ENCODE results near the gene DOLPP1. TPM values are rescaled to one million over a fixed set of nuclear protein-coding genes. Genes with fewer than 3 reads are reported as not detected.
A peak's percentile ranks its signal among the peaks of the same experiment; 100 is the strongest.
"Not testable (repeated sequence)": the region's sequence is repeated elsewhere in the genome, so short reads cannot be mapped to it uniquely, and the experiment has no call there.

The DOLPP1 gene
- total RNA-seq, 1 experiment from 2014 or later, result 13.4 TPM

DNA sequence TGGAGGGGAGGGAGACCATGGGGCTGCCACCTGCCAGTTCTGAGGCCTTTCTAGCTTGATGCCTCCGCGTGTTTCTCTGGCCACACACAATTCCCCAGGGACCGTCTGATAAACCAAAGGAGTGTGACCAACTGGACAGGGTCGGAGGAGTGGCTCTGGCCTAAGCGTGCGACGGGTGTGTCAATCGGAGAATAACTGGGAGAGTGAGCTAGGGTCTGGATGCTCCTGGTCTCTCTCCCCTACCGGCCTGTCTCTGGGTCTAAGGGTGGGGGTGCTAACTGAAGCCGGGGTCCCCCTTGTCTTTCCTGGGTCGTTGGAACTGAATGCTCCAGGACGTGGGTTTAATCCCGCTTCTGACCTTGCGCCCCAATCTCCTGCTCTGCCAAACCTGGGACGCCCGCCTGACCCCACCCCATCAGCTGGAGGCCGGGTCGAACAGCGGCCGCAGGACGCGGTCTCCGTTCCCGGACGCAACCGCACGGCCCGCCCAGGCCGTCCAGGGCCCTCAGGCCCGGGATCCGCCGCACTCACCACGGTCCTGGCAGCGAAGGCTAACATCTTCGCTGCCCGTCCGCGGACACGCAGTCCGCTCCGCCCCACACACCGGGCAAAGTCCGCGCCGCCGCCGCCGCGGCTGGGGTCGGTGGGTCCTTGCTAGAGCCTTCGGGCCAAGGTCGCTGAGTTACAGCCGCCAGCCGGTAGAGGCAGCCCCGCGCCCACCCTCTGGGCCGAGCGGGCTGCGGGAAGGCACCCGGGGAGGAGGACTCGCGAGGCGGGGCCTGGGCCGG, 29.2 kb downstream of the DOLPP1 start:
- no peak for DNase-seq (ENCODE audit: extremely low read depth, low read depth)

DNA sequence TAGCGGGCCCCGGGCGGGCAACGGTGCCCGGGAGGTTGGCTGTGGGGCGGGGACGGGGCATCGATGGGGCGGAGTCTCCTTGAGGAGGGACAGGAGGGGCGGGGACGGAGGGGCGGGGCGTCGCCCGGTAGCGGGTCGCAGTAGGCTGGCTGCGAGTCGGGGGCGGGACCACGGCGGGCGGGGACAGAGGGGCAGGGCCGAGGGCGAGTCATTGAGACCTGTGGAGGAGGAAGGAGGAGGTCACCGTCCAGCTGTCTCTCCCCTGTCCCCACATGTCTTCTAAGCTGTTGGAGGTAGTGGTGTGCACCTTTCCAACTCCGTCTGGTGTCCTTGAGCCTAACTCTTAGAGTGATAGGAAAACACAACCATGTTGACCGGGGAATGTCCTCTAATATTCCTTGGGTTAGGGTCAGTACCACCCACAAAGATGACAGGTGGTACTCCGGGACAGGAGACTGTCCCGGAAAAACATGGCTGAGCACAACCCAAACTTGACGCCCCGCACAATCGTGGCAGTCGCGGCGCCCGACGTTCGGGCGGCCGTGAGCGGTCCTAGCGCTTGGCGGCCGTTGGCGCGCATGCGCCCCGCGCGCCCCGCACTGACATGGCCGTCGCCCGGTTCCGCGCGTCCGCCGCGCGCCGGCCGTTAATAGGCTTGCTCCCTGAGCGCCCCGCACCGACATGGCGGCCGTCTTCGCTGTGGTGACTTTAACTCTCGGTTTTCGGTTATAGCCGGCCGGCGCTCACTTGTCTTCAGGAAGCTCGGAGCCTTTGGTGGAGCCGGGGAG, 30.0 kb downstream of the DOLPP1 start, which contains the start of the genes CRAT and PTPA:
CRAT (minus strand) TSS at position 54 of the 788 bp plus-strand sequence. CDS start 284 bp downstream, outside the sequence.
PTPA (plus strand) TSS at position 676 of the 788 bp plus-strand sequence. CDS start 186 bp downstream, outside the sequence.
- DNase-seq (ENCODE audit: extremely low read depth, low read depth), result peak; percentile 94

DNA sequence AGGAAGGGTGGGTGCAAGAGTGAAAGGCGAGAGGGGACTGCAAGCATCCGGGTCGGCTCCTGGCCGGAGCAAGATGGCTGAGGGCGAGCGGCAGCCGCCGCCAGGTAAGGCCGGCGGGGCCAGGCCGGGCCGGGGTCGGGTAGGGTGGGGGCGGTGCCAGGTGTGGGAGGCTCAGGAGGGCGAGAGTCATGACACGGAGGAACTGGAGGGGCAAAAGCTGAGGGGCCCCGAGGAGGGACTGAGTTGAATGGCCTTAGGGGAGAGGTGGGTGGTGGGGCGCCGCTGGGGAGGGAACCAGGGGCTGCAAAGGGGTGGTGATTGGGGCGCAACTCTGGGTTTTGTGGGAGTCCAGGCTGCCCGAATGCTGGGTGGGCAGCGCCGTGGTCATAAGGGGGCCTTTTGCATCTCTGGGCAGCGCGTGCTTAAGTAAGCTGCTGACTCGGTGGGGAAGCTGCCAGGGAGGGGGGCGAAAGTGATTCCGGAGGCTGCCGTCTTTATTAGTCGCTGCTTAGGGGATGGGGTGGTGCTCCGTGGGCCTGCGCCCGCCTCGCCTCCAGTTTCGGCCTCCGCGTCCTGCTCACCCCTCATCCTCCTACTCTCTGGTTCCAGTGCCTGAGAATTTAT, 30.7 kb downstream of the DOLPP1 start:
- DNase-seq (ENCODE audit: extremely low read depth, low read depth), result no peak

DNA sequence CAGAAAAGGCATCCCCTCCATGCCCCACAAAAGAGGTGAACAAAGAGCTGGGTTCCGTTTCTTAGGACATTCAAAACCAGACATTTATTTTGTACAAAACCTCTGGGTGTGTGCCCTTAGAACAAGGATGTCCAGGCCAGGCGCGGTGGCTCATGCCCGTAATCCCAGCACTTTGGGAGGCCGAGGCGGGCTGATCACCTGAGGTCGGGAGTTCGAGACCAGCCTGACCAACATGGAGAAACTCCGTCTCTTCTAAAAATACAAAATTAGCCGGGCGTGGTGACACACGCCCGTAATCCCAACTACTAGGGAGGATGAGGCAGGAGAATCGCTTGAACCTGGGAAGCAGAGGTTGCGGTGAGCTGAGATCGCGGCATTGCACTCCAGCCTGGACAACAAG, 31.6 kb downstream of the DOLPP1 start:
- not testable (repeated sequence) for DNase-seq (ENCODE audit: extremely low read depth, low read depth)

DNA sequence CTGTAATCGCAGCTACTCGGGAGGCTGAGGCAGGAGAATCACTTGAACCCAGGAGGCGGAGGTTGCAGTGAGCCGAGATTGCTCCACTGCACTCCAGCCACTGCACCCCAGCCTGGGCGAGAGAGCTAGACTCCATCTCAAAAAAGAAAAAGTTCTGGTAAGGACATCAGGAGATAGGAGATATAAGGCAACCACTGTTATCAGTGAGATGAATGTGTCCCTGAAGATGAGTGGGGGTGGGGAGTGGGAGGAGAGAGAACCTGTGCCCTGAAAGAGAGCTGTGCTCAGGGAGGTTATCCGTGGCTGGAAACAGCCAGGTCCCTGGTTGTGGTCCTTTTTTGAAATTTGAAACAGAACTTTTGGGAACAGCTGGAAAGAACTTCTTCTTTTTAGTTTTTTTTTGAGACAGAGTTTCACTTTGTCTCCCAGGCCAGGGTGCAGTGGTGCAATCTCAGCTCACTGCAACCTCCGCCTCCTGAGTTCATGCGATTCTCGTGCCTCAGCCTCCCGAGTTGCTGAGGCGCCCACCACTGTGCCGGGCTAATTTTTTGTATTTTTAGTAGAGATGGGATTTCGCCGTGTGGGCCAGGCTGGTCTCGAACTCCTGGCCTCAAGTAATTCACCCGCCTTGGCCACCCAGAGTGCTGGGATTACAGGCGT, 32.9 kb downstream of the DOLPP1 start:
- DNase-seq (ENCODE audit: extremely low read depth, low read depth), result no peak

DNA sequence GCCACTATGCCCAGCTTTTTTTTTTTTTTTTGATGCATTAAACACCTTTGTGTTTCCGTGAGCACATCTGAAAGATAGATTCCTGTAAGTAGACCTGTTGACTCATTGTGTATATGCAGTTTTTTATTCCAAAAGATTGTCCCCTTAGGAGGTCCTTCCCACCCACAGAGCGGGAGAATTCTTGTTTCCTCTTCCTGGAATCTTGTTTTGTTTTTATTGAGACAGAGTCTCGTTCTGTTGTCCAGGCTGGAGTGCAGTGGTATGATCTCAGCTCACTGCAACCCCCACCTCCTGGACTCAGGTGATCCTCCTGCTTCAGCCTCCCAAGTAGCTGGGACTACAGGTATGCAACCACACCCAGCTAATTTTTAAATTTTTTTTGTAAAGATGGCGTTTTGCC, 37.9 kb downstream of the DOLPP1 start:
- DNase-seq (ENCODE audit: extremely low read depth, low read depth), result no peak

DNA sequence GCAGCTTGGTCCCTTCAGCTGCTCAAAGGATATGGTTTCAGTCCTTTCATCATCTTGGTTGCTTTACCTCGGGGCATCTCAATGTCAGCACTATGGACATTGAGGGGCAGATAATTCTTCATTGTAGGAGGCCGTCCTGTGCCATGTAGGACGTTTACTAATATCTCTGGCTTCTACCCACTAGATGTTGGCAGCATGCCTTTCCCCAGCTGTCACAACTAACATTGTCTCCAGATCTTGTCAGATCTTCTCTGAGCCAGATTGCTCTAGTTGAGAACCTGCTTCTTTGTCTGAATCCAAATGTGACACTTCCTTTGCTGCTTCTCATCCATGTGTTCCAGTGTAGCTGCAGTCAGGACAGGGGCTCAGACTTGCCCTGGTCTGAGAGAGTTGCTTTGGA, 40.6 kb downstream of the DOLPP1 start:
- DNase-seq (ENCODE audit: extremely low read depth, low read depth), result no peak

DNA sequence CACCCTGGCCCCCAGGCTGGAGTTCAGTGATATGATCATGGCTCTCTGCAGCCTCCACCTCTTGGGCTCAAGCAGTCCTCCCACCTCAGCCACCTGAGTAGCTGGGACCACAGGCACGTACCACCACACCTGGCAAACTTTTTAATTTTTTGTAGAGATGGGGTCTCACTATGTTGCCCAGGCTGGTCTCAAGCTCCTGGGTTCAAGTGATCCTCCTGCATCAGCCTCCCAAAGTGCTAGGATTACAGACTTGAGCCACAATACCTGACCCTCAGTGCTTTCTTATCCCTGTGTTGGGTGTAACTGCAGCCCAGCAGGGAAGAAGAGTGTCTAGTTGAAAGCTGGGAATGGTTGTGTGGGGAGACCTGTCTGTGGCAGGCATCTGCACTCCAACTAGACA, 41.2 kb downstream of the DOLPP1 start:
- no peak for DNase-seq (ENCODE audit: extremely low read depth, low read depth)

DNA sequence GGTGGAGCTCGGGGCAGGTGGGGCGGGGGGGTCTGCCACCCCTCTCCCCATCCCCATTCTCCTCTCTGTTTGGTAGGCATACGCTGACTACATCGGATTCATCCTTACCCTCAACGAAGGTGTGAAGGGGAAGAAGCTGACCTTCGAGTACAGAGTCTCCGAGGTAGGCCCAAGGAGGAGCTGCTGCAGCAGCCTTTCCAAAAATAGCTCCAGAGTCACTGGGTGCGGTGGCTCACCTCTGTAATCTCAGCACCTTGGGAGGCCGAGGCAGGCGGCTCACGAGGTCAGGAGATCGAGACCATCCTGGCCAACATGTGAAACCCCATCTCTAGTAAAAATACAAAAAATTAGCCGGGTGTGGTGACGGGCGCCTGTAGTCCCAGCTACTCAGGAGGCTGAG, 42.1 kb downstream of the DOLPP1 start:
- DNase-seq (ENCODE audit: extremely low read depth, low read depth), result not testable (repeated sequence)

DNA sequence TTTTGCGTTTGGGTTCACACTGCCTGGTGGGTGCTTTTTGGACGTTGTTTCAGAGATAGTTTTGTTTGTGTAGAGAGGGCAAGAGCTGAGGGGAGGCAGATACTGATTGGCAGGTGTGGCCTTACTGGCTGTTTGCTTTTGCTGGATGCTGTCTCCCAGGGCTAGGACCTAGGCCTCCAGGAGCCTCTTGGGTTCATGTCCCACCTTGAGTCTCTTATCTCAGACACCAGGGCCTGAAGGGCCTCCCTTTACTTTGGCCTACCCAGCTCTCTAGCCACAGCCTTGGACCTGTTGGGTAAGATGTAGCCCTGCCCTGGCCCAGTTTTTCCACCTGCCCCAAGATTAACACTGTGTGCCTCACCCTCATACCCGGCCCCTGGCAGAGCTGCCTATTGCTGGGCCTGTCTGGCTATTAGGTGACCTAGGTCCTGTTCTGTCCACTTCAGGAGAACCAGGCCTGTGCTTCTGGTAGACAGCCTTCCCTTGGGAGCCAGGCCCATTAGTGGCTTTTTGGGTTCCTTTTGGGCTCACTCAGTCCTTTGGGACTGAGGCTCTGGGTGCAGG, 43.7 kb downstream of the DOLPP1 start:
- DNase-seq (ENCODE audit: extremely low read depth, low read depth), result no peak

DNA sequence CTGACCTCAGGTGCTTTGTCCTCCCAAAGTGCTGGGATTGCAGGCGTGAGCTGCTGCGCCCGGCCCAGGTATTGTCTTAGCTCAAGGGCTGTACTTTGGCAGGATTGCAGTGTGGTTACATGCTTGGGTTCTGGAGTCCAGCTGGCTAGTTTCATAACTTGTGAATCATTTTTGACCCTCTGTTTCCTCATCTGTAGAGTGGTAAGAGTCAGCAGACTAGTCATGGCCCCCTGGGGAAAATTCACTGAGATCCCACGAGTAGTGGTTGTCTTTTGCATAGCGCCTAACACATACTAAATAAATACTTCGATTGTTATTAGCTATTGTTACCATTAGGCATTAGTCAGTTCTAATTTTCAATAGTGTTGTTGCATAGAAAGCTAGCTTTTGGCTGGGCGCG, 44.6 kb downstream of the DOLPP1 start:
- no peak for DNase-seq (ENCODE audit: extremely low read depth, low read depth)

DNA sequence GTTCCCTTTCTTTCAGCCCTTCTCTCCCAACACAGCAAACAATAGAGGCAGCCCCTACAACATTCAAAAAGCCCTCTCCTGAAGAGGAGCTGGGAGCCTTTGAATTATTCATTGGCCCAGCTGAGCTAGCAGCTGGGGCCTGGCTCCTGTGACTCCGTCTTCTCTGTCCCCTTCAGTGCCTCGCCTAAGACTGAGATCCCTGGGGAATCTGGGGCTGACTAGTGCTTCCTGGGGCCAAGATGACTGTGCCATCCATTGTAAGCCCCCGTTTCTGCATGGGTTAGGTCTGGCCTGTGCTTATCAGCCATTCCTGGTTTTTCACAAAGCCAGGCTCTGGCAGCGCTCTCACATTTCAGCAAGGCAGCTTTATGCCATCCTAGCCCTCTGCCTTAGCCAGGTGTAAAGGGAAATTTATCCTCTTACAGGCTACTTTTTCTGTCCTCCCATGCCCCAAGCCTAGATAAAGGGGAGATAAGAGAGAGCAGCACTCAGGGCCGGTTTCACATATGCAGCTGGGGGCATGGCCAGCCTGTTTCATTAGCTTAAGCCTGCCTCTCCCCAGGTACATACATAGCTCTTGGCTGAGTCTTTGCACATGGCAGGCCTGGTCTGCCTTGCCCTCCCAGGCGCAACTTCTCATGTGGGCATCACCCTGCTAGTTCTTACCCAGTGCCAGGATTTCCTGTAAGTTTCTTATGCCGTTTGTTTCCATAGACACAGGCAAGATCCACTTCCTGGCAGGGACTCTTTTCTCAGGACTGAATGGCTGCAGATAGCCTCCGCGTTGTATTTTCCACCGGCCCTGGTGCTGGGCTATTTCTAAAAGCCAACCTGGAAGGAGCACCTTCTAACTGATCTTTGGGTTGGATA, 46.1 kb downstream of the DOLPP1 start:
- DNase-seq (ENCODE audit: extremely low read depth, low read depth), result no peak

DNA sequence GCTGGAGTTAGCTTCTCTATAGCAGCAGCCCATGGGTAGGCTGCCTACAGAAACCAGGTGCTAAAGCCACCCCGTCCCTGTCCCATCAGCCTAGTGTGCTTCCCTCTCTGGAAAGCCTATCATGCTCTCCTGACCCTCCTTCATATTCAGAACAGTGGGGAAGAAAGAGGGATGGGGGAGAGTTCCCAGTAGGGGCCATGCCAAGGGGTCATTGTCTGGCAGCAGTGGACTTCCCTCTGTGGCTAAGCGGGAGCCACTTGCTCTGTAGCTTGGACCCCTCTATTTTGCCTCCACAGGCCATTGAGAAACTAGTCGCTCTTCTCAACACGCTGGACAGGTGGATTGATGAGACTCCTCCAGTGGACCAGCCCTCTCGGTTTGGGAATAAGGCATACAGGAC, 47.8 kb downstream of the DOLPP1 start:
- DNase-seq (ENCODE audit: extremely low read depth, low read depth), result no peak

DNA sequence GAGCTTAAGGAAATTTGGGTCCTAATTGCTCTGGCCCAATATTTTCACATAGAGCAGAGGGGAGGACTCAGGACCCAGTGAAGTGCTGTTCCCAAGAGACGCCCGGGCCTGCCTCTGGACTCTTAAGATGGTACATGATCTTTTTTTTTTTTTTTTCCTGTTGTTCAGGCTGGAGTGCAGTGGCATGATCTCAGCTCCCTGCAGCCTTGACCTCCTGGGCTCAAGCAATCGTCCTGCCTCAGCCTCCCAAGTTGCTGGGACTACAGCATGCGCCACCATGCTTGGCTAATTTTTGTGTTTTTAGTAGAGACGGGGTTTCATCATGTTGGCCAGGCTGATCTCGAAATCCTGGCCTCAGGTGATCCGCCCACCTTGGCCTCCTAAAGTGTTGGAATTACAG, 49.4 kb downstream of the DOLPP1 start:
- DNase-seq (ENCODE audit: extremely low read depth, low read depth), result not testable (repeated sequence)

DNA sequence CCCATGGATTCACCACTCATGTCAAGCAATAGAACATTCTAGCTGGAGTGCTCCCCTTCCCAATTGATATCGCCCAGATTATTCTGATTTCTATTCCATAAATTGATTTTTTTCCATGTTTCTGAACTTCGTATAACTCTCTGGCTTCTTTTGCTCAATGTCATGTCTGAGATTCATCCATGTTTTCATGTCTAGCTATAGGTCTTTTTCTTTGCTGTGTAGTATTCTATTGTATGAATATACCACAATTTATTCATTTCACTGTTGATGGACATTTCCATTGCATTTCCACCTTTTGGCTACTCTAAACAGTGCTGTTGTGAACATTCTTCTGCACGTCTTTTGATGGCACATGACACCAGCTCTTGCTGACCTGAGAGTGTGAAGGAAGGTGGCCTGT, 49.9 kb downstream of the DOLPP1 start:
- no peak for DNase-seq (ENCODE audit: extremely low read depth, low read depth)

DNA sequence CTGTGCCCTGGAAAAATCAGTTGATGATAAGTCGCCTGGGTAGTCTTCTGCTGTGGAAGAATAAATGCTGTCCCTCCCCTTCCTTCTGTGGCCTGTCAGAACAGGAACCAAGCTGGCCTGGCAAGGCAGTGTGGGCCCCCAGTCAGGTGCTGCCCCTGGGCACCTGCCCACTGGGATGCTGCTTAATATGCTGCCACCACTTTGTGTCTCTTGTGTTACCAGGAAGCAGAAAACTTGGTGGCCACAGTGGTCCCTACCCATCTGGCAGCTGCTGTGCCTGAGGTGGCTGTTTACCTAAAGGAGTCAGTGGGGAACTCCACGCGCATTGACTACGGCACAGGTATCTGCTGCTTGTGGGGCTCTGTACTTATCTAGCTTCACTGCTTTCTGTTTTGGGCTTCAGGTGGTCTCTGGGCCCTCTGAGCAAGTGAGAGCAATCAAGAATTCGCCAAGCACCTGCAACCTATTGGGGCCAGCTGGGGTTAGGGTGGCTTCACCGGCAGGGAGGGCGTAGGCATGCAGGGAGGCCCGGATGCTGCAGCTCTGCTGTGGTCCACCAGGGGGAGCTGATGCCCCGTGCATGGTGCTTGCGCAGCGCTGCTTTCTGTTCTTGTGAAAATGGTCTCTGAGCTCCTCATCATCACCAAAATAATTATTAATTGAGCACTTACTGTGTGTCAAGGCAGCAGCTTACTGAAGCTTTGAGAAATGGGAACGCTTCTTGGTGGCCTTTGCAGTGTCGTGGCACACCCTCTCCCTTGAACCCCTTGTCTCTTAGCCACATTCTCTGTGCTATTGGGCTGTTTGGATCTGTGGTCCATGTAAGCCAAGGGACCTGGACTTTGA, 50.6 kb downstream of the DOLPP1 start:
- peak; percentile 68 for DNase-seq (ENCODE audit: extremely low read depth, low read depth)

DNA sequence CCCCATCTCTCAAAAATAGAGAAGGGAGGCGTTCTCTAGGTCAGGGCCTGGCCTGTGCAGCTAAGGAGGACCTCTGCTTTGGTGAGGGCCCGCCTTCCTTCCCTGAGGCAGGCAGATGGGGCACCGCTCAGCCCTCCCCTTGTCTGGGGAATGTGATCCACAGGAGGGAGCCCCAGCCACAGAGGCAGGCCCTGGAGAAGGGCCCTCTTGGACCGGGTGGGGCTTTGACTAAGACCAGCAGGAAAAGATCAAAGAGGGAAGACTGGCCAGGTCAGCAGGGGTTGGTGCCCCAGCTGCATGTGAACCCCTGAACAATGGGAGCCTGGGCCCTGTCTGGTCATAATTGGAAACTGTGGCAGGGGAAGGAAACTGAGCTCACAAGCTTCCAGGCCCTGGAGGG, 52.2 kb downstream of the DOLPP1 start:
- no peak for DNase-seq (ENCODE audit: extremely low read depth, low read depth)

DNA sequence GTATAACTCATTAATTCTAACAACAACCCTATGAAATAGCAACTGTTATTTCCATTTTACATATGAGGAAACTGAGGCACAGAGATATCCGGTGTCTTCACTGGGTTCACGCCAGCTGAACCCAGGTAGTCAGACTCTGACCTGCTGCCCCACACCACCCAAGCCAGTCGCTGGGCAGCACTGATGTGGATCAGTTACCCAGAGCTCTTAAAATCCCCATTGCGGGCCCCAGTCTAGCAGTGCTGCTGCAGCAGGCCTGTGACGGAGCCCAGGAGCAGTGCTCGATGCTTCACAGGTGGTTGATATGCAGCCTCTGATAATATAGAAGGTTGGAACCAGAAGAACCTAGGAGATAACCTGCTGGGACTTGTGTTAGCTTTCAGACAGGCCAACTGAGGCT, 54.6 kb downstream of the DOLPP1 start:
- DNase-seq (ENCODE audit: extremely low read depth, low read depth), result no peak

Measured in NCI-H460 (cell line).